Stimulated activated naive B cell treated with anti-CD40 and anti-IgM and Interleukin-4, amounts not matched to agents 10 μg/mL and 1 μg/mL and 100 μg/mL, for 72 hours (primary cell): ENCODE measurements around the gene C1GALT1C1.
A peak's percentile ranks its signal among the peaks of the same experiment; 100 is the strongest.
"Not testable (repeated sequence)": the region's sequence is repeated elsewhere in the genome, so short reads cannot be mapped to it uniquely, and the experiment has no call there.

Source experiments
- ATAC-seq, 2 donors: fragments of 150-1000 bp; cut with Tn5 transposase; replicated peaks; 2 replicates each; pipeline ENCODE4 v1.10.0; 2021; ENCODE audit warnings: moderate library complexity in 1 of 2
- DNase-seq: peaks from one replicate; pipeline ENCODE4 v3.0.0; 2021
- H3K27ac Mint-ChIP-seq: one replicate; pipeline ENCODE4 v1.8.0; 2022; ENCODE audit warnings: mild to moderate bottlenecking, mixed read lengths
- H3K27me3 Mint-ChIP-seq, 2 donors: one replicate each; pipeline ENCODE4 v1.8.0; 2022; ENCODE audit warnings: mixed read lengths in 2 of 2
- H3K36me3 Mint-ChIP-seq, 2 donors: one replicate each; pipeline ENCODE4 v1.8.0; 2022; ENCODE audit warnings: mixed read lengths in 2 of 2, mild to moderate bottlenecking in 1 of 2
- H3K4me1 Mint-ChIP-seq, 2 donors: one replicate each; pipeline ENCODE4 v1.8.0; 2022; ENCODE audit warnings: mixed read lengths in 2 of 2, mild to moderate bottlenecking in 1 of 2
- H3K4me3 Mint-ChIP-seq, 2 donors: one replicate each; pipeline ENCODE4 v1.8.0; 2022; ENCODE audit warnings: mild to moderate bottlenecking in 2 of 2, mixed read lengths in 2 of 2, moderate library complexity in 1 of 2
- H3K9me3 Mint-ChIP-seq, 2 donors: one replicate each; pipeline ENCODE4 v1.8.0; 2022; ENCODE audit warnings: mixed read lengths in 2 of 2, mild to moderate bottlenecking in 1 of 2

Gene C1GALT1C1

GRCh38 chrX:120629667-120630537, at the start of gene C1GALT1C1:
TSS of gene C1GALT1C1 (minus strand) at chrX:120630054. CDS start at chrX:120627166, 2,888 bp downstream.
- peak; percentile 93 to 94 for ATAC-seq
- Mint-ChIP-seq H3K4me3 (peak within 1 kb of the TSS; percentile 84 to 86), H3K36me3 (no peaks in the 10 kb centered on the region), H3K9me3 (no peaks in the 10 kb centered on the region), H3K27ac (peak within 1 kb of the TSS; percentile 92), H3K27me3 (no peaks in the 10 kb centered on the region), H3K4me1 (peaks cover 0 to 4% of the 10 kb centered on the region in 2 donors)
- DNase-seq = peak; percentile 91

- Mint-ChIP-seq H3K36me3 (peaks cover 6% of the 10 kb centered on the region in 2 donors), H3K4me3 (no peak overlapping the region), H3K27me3 (no peaks in the 10 kb centered on the region), H3K27ac (peak overlapping the region; percentile 43), H3K9me3 (peaks cover 10 to 13% of the 10 kb centered on the region in 2 donors), H3K4me1 (peaks cover 3 to 14% of the 10 kb centered on the region in 2 donors)
- ATAC-seq = peak; percentile 74 to 93
- peak; percentile 15 for DNase-seq
Observed at GRCh38 chrX:120677004-120677652, 47.3 kb upstream of the C1GALT1C1 start.

GRCh38 chrX:120672841-120673530, 43.1 kb upstream of the C1GALT1C1 start:
- Mint-ChIP-seq H3K36me3 (peaks cover 6% of the 10 kb centered on the region in 2 donors), H3K4me3 (no peak overlapping the region), H3K27me3 (no peaks in the 10 kb centered on the region), H3K4me1 (peaks cover 3 to 13% of the 10 kb centered on the region in 2 donors), H3K9me3 (peaks cover 9 to 15% of the 10 kb centered on the region in 2 donors), H3K27ac (no peak overlapping the region)
- DNase-seq = no peak
- ATAC-seq = no peak

GRCh38 chrX:120672389-120672788, 42.5 kb upstream of the C1GALT1C1 start:
- peaks cover 3 to 13% of the 10 kb centered on the region in 2 donors for H3K4me1 Mint-ChIP-seq
- H3K36me3 Mint-ChIP-seq = peaks cover 6% of the 10 kb centered on the region in 2 donors
- peaks cover 9 to 15% of the 10 kb centered on the region in 2 donors for H3K9me3 Mint-ChIP-seq
- no peak overlapping the region for H3K27ac Mint-ChIP-seq
- DNase-seq (no peak), ATAC-seq (no peak)
- H3K27me3 Mint-ChIP-seq = no peaks in the 10 kb centered on the region
- H3K4me3 Mint-ChIP-seq = no peak overlapping the region

- ATAC-seq = no peak
- H3K4me1 Mint-ChIP-seq = peaks cover 0 to 10% of the 10 kb centered on the region in 2 donors
- no peaks in the 10 kb centered on the region for H3K27me3 Mint-ChIP-seq
- H3K36me3 Mint-ChIP-seq = peaks cover 6% of the 10 kb centered on the region in 2 donors
- H3K27ac Mint-ChIP-seq = no peak overlapping the region
- no peak overlapping the region for H3K4me3 Mint-ChIP-seq
- no peak for DNase-seq
- peaks cover 6 to 11% of the 10 kb centered on the region in 2 donors for H3K9me3 Mint-ChIP-seq
Observed at GRCh38 chrX:120671963-120672362, 42.1 kb upstream of the C1GALT1C1 start.

- H3K9me3 Mint-ChIP-seq = peaks cover 2 to 4% of the 10 kb centered on the region in 2 donors
- ATAC-seq = peak; percentile 73 to 89
- no peak overlapping the region for H3K4me3 Mint-ChIP-seq
- H3K27ac Mint-ChIP-seq = no peak overlapping the region
- no peaks in the 10 kb centered on the region for H3K36me3 Mint-ChIP-seq
- H3K4me1 Mint-ChIP-seq = peaks cover 0 to 11% of the 10 kb centered on the region in 2 donors
- peak; percentile 11 for DNase-seq
- H3K27me3 Mint-ChIP-seq = no peaks in the 10 kb centered on the region
Observed at GRCh38 chrX:120668357-120668756, 38.5 kb upstream of the C1GALT1C1 start.

- H3K4me3 Mint-ChIP-seq, ATAC-seq, H3K27ac Mint-ChIP-seq, DNase-seq, H3K9me3 Mint-ChIP-seq, H3K4me1 Mint-ChIP-seq, H3K36me3 Mint-ChIP-seq, H3K27me3 Mint-ChIP-seq: not testable (repeated sequence)
Observed at GRCh38 chrX:120664535-120664934, 34.7 kb upstream of the C1GALT1C1 start.

GRCh38 chrX:120664081-120664480, 34.2 kb upstream of the C1GALT1C1 start:
- no peak for DNase-seq
- no peak for ATAC-seq
- Mint-ChIP-seq H3K4me1 (peaks cover 0 to 6% of the 10 kb centered on the region in 2 donors), H3K36me3 (no peaks in the 10 kb centered on the region), H3K27me3 (no peaks in the 10 kb centered on the region), H3K27ac (no peak overlapping the region), H3K4me3 (no peak overlapping the region), H3K9me3 (no peaks in the 10 kb centered on the region)

GRCh38 chrX:120662662-120663061, 32.8 kb upstream of the C1GALT1C1 start:
- H3K4me3 Mint-ChIP-seq = no peak overlapping the region
- no peaks in the 10 kb centered on the region for H3K27me3 Mint-ChIP-seq
- ATAC-seq (no peak), DNase-seq (no peak)
- H3K9me3 Mint-ChIP-seq = no peaks in the 10 kb centered on the region
- H3K36me3 Mint-ChIP-seq = no peaks in the 10 kb centered on the region
- H3K27ac Mint-ChIP-seq = no peak overlapping the region
- H3K4me1 Mint-ChIP-seq = peaks cover 0 to 6% of the 10 kb centered on the region in 2 donors

- Mint-ChIP-seq H3K27ac (no peak overlapping the region), H3K36me3 (no peaks in the 10 kb centered on the region), H3K27me3 (no peaks in the 10 kb centered on the region), H3K4me1 (peaks cover 0 to 6% of the 10 kb centered on the region in 2 donors), H3K9me3 (no peaks in the 10 kb centered on the region), H3K4me3 (no peak overlapping the region)
- ATAC-seq (no peak), DNase-seq (no peak)
Observed at GRCh38 chrX:120660637-120661036, 30.8 kb upstream of the C1GALT1C1 start.

GRCh38 chrX:120653000-120653399, 23.1 kb upstream of the C1GALT1C1 start:
- Mint-ChIP-seq H3K4me3 (no peak overlapping the region), H3K4me1 (peaks cover 0 to 6% of the 10 kb centered on the region in 2 donors), H3K27ac (no peak overlapping the region), H3K9me3 (peaks cover 1 to 5% of the 10 kb centered on the region in 2 donors), H3K36me3 (no peaks in the 10 kb centered on the region), H3K27me3 (no peaks in the 10 kb centered on the region)
- no peak for DNase-seq
- peak in 1 of 2 donors; percentile 14 for ATAC-seq

- not testable (repeated sequence) for DNase-seq, H3K27me3 Mint-ChIP-seq, H3K9me3 Mint-ChIP-seq, ATAC-seq, H3K4me1 Mint-ChIP-seq, H3K4me3 Mint-ChIP-seq, H3K27ac Mint-ChIP-seq, H3K36me3 Mint-ChIP-seq
Observed at GRCh38 chrX:120652256-120652655, 22.4 kb upstream of the C1GALT1C1 start.

- H3K27ac Mint-ChIP-seq = no peak overlapping the region
- ATAC-seq (no peak), DNase-seq (no peak)
- no peaks in the 10 kb centered on the region for H3K4me1 Mint-ChIP-seq
- peaks cover 0 to 3% of the 10 kb centered on the region in 2 donors for H3K27me3 Mint-ChIP-seq
- H3K9me3 Mint-ChIP-seq = peaks cover 0 to 1% of the 10 kb centered on the region in 2 donors
- H3K4me3 Mint-ChIP-seq = no peak overlapping the region
- no peaks in the 10 kb centered on the region for H3K36me3 Mint-ChIP-seq
Observed at GRCh38 chrX:120647127-120647526, 17.3 kb upstream of the C1GALT1C1 start.

GRCh38 chrX:120642871-120643270, 13.0 kb upstream of the C1GALT1C1 start:
- peak overlapping the region; percentile 65 for H3K27ac Mint-ChIP-seq
- no peak for ATAC-seq
- no peak for DNase-seq
- no peaks in the 10 kb centered on the region for H3K9me3 Mint-ChIP-seq
- no peaks in the 10 kb centered on the region for H3K4me1 Mint-ChIP-seq
- no peak overlapping the region for H3K4me3 Mint-ChIP-seq
- no peaks in the 10 kb centered on the region for H3K36me3 Mint-ChIP-seq
- H3K27me3 Mint-ChIP-seq = peaks cover 0 to 3% of the 10 kb centered on the region in 2 donors
